K562 (cell line): ENCODE measurements around the gene NPY1R. TPM values are rescaled to one million over a fixed set of nuclear protein-coding genes. Genes with fewer than 3 reads are reported as not detected.

Experiments used
- ATAC-seq: fragments of 200-7000 bp; cut with Tn5 transposase; 3 replicates; pipeline ENCODE4 v1.9.1; 2020; ENCODE audit warnings: moderate library complexity
- BruUV-seq: library from RNA; stranded (reverse); fragments of 400-500 nt; replicated peaks from 2 replicates; lab custom pipeline; 2021; lab: Mats Ljungman, UMichigan
- CTCF ChIA-PET: fragments of 300-600 bp; formaldehyde crosslinking; extraction: SDS; loops from one replicate; lab custom pipeline; 2021; ENCODE audit warnings: low intra/inter-chr PET ratio; lab: Yijun Ruan, JAX
- POLR2A ChIA-PET: fragments of 300-600, 350-650 bp; sonication (Branson Sonifier 250); formaldehyde crosslinking; extraction: SDS; loops from one replicate; lab custom pipeline; 2021; ENCODE audit warnings: antibody characterized with exemption, inconsistent platforms; lab: Yijun Ruan, JAX
- DNase-seq, 4 experiments: peaks; one replicate each; pipeline versions ENCODE4 v3.0.0 to v3.0.0-alpha.2; 2011 to 2018; ENCODE audit warnings: low spot score in 3 of 4, mixed read lengths in 3 of 4; ENCODE audit errors: extremely low read depth in 1 of 4
- FAIRE-seq: peaks from 2 replicates; lab custom pipeline; 2011; peaks lifted over from hg19 to GRCh38; lab: Jason Lieb, UNC
- H2AFZ ChIP-seq: 2 replicates; pipeline ENCODE4 v1.6.0; 2011; ENCODE audit warnings: low read depth, low read length, control low read depth, inconsistent platforms
- H3K27ac ChIP-seq: fragments of 200-600 bp; 3 replicates; pipeline ENCODE4 v1.8.0; 2011; ENCODE audit warnings: low read depth, mild to moderate bottlenecking, control low read depth, inconsistent platforms, low read length, moderate library complexity, mixed read lengths; ENCODE audit errors: extremely low read depth
- H3K27me3 ChIP-seq, 2 experiments: fragments of 300-600 bp in 1 of 2; 2 replicates in 1 of 2; 3 replicates in 1 of 2; pipeline versions ENCODE4 v1.6.0 to v1.8.0; 2011; ENCODE audit warnings: inconsistent platforms in 2 of 2, low read length in 2 of 2, mild to moderate bottlenecking in 1 of 2, mixed read lengths in 1 of 2, moderate library complexity in 1 of 2; ENCODE audit not compliant: control insufficient read depth in 2 of 2, insufficient read depth in 2 of 2
- H3K36me3 ChIP-seq: fragments of 300-600 bp; 3 replicates; pipeline ENCODE4 v1.8.0; 2011; ENCODE audit warnings: mild to moderate bottlenecking, low read length, inconsistent platforms; ENCODE audit not compliant: control insufficient read depth, insufficient read depth
- H3K4me1 ChIP-seq, 2 experiments: fragments of 200-600 bp in 1 of 2; replicated peaks in 1 of 2; 2 replicates in 1 of 2; 3 replicates in 1 of 2; pipeline versions ENCODE4 v1.5.1 to v1.8.0; 2011; ENCODE audit warnings: inconsistent platforms in 2 of 2, low read length in 2 of 2, mild to moderate bottlenecking in 1 of 2, mixed read lengths in 1 of 2, moderate library complexity in 1 of 2; ENCODE audit not compliant: control insufficient read depth in 2 of 2, insufficient read depth in 2 of 2
- H3K4me2 ChIP-seq: 2 replicates; pipeline ENCODE4 v1.6.1; 2011; ENCODE audit warnings: low read length, control low read depth, inconsistent platforms, mixed read lengths; ENCODE audit not compliant: insufficient read depth
- H3K4me3 ChIP-seq: fragments of 200-600 bp; sonication (generic), shearing (Covaris generic); 2 replicates; pipeline ENCODE4 v1.5.1; 2016; ENCODE audit warnings: control low read depth, inconsistent platforms
- H3K79me2 ChIP-seq: fragments of 200-600 bp; 3 replicates; pipeline ENCODE4 v1.8.0; 2011; ENCODE audit warnings: low read length, inconsistent platforms; ENCODE audit not compliant: control insufficient read depth, insufficient read depth
- H3K9ac ChIP-seq, 2 experiments: 2 replicates each; pipeline versions ENCODE4 v1.6.0 to v1.6.1; 2011; ENCODE audit warnings: low read depth in 2 of 2, low read length in 2 of 2, control low read depth in 1 of 2, inconsistent platforms in 1 of 2, mild to moderate bottlenecking in 1 of 2, mixed read lengths in 1 of 2; ENCODE audit not compliant: insufficient read depth in 1 of 2
- H3K9me1 ChIP-seq: one replicate; pipeline ENCODE4 v1.6.0; 2011; ENCODE audit warnings: inconsistent platforms, mild to moderate bottlenecking, low read length, moderate library complexity; ENCODE audit not compliant: control insufficient read depth, insufficient read depth
- H3K9me3 ChIP-seq: replicated peaks from 2 replicates; pipeline ENCODE4 v1.5.1; 2011; ENCODE audit warnings: low read depth, low read length, inconsistent platforms; ENCODE audit not compliant: control insufficient read depth, insufficient read depth
- H4K20me1 ChIP-seq: replicated peaks from 2 replicates; pipeline ENCODE4 v1.6.1; 2011; ENCODE audit warnings: low read length, inconsistent platforms, mixed read lengths; ENCODE audit not compliant: control insufficient read depth, insufficient read depth
- E2F3 ChIP-seq: fragments of 250-450 bp; sonication (Bioruptor Pico); IDR thresholded peaks from 2 replicates; pipeline ENCODE4 v1.4.0; 2020; ENCODE audit warnings: mild to moderate bottlenecking
- NFIC ChIP-seq: fragments of 450-650 bp; IDR thresholded peaks from 2 replicates; pipeline ENCODE4 v1.6.1; 2017; ENCODE audit warnings: mild to moderate bottlenecking, inconsistent platforms
- TCF15 ChIP-seq: fragments of 250-450 bp; sonication (Bioruptor Pico); IDR thresholded peaks from 2 replicates; pipeline ENCODE4 v1.8.0; 2022; ENCODE audit warnings: moderate library complexity, mild to moderate bottlenecking, inconsistent platforms
- WGBS: fragments of 100-300 bp; shearing (Covaris generic); methylation state at CpG from one replicate; pipeline ENCODE4 v1.1.6; 2016; ENCODE audit warnings: low coverage, mixed read lengths; ENCODE audit not compliant: insufficient coverage; ENCODE audit errors: missing lambda C conversion rate; 5-methylcytosine and 5-hydroxymethylcytosine counted together
- in situ Hi-C: fragments of 300-500 bp; cut with MboI; formaldehyde crosslinking; loops from 4 replicates; pipeline ENCODE4 v1.15.0; 2018; ENCODE audit warnings: inconsistent platforms, mixed read lengths
- intact Hi-C: fragments of 100-400 bp; cut with micrococcal nuclease; formaldehyde crosslinking; loops from 2 replicates; pipeline ENCODE4 v1.14.2; 2022
- polyA plus RNA-seq, 8 experiments: library from polyadenylated mRNA; depleted of rRNA in 4 of 8; stranded (reverse) in 5 of 8; unstranded in 3 of 8; fragments of >200 nt; fragmentation: Nextera tagmentation in 2 of 8; fragmentation: Illumina TruSeq in 1 of 8; extraction: Ambion mirVana in 2 of 8; extraction: Trizol in 1 of 8; gene quantifications; 2 replicates each; pipeline versions ENCODE4 v1.2.1 to v1.2.3, GENCODE V29; 2011 to 2014; ENCODE audit warnings: inconsistent platforms in 1 of 8, missing spikeins in 1 of 8
- total RNA-seq, 7 experiments: library from RNA; depleted of rRNA in 6 of 7; stranded (reverse); fragments of >200 nt in 6 of 7; fragmentation: Illumina TruSeq in 2 of 7; extraction: Trizol in 2 of 7; gene quantifications; 2 replicates each; pipeline versions ENCODE4 v1.2.1 to v1.2.3, GENCODE V29; 2011 to 2021; ENCODE audit warnings: low replicate concordance in 1 of 7

Gene NPY1R
- total and polyA plus RNA-seq, 9 of the 15 experiments (the other 6 are each of a cell fraction or from before 2014, with no cell fraction given), result 0.04 to 0.18 (median 0.12) TPM; not detected in 5

DNA sequence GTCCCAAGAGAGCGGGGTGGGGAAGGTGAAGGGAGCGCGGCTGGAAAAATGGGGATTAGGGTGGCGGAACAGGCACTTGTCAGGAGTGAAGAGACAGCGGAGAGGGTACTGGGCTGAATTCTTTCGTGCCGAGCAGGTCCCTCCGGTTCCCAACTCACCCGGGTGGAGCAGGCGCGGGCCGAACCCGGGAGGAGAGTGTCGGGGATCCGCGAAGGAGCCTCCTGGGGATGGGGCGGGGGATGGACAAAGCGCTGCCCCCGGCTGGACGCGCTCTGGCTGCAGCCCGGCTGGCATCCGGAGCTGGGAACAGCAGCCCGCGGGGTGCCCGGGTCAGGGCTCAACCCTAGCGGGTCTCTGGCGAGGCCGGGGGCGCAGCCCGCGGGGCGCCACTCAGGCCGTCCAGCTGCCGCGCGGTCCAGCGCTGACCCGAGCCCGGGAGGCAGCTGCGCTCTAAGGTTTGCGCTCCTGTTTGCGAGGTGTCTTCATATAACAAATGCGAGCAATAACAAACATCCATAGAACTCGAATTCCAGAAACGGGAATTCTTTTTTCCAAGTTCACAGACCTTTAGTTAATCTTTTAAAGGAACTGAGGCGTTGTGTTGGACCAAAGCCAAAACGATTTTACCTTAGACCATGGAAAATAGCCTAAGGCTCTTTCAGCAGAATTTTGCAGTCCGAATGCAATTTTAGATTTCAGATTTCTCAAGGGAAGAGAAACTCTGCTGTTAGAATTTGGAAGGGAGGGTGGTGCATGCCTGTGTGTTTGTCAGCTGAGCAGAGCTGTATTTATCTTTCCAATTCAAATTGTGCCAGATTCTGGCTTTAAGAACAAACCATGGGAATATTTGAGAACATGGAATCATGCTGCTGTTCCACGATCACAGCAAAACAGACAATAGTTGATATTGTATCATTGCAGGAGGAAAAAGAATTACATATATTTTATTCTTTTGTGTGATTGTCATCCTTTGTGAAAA lies 12.0 kb upstream of the NPY1R start:
- Histone ChIP-seq H3K9me3 (no peaks in the 10 kb centered on the region), H3K4me1 (peaks cover 0 to 13% of the 10 kb centered on the region in 2 experiments; a peak in 2 of 5 replicates), H3K79me2 (no peaks in the 10 kb centered on the region), H3K9ac (no peak overlapping the region), H2AFZ (no peak overlapping the region), H4K20me1 (no peaks in the 10 kb centered on the region), H3K4me3 (no peak overlapping the region), H3K9me1 (no peaks in the 10 kb centered on the region), H3K36me3 (no peaks in the 10 kb centered on the region), H3K4me2 (no peak overlapping the region), H3K27me3 (peaks cover 15 to 23% of the 10 kb centered on the region in 2 experiments; a peak in 4 of 5 replicates), H3K27ac (no peak overlapping the region)
- in situ Hi-C loops, result no loop called here
- BruUV-seq, result no TSS peak
- ChIA-PET POLR2A (no interaction called here), CTCF (no interaction called here)
- FAIRE-seq (no peak), ATAC-seq (peak; percentile 54), DNase-seq (no peak)
- intact Hi-C loops, result no loop called here
- no peak for TF ChIP-seq TCF15
- peak; percentile 52; the same call in 1 of the 2 replicates for TF ChIP-seq NFIC
- TF ChIP-seq E2F3 (CRISPR knock-in tag), result no peak
- 26% methylated on average over 43 of the region's 50 CpGs for WGBS
